Measurements from ENCODE around the gene FNDC7. TPM values are rescaled to one million over a fixed set of nuclear protein-coding genes. Genes with fewer than 3 reads are reported as not detected.
A peak's percentile ranks its signal among the peaks of the same experiment; 100 is the strongest.

The FNDC7 gene
- total and polyA plus RNA-seq, 9 of the 15 experiments (the other 6 are each of a cell fraction or from before 2014, with no cell fraction given) = not detected

- TF ChIP-seq ETS1 (conservative IDR thresholded peaks at IDR 0.05; ENCODE audit: control insufficient read depth, low read depth, low read length) = peak; percentile 80
- no peak for TF ChIP-seq RBM15 (IDR thresholded peaks at IDR 0.05; ENCODE audit: insufficient read depth, low read length)
- TF ChIP-seq ZBTB40 (IDR thresholded peaks at IDR 0.05) = peak; percentile 69
- TF ChIP-seq ZBTB40 (CRISPR knock-in tag; IDR thresholded peaks at IDR 0.05) = no peak
- TF ChIP-seq CREM (IDR thresholded peaks at IDR 0.05; ENCODE audit: low read depth) = peak; percentile 98
- TF ChIP-seq ZNF830 (CRISPR knock-in tag; IDR thresholded peaks at IDR 0.05) = peak; percentile 80; the same call in 1 of the 2 replicates
- TF ChIP-seq MBD2 (IDR thresholded peaks at IDR 0.05; ENCODE audit: borderline replicate concordance, low read depth) = peak; percentile 87
- peak; percentile 77; the same call in 1 of the 2 replicates for TF ChIP-seq ESRRA (IDR thresholded peaks at IDR 0.05; ENCODE audit: borderline replicate concordance, low read depth)
- TF ChIP-seq GTF2F1 (IDR thresholded peaks at IDR 0.05; ENCODE audit: low read depth, low read length) = 0 out of 2 replicates have a peak, but pooled peaks have one; percentile 88
- TF ChIP-seq HMGN3 (IDR thresholded peaks at IDR 0.05; ENCODE audit: borderline replicate concordance, extremely low read depth, insufficient read length, low read depth, low read length) = peak; percentile 89
- TF ChIP-seq CBFA2T2 (conservative IDR thresholded peaks at IDR 0.05) = no peak
- no peak for TF ChIP-seq DACH1 (IDR thresholded peaks at IDR 0.05; ENCODE audit: partially characterized antibody)
Observed at GRCh38 chr1:108746382-108747170, 33.9 kb downstream of the FNDC7 start, which contains the start of gene STXBP3 (continued).
